ENCODE results near the gene NENF.

GRCh38 chr1:212470059-212470458 is 37.3 kb downstream of the NENF start:
- no peak for TF ChIP-seq SP1 (IDR thresholded peaks at IDR 0.05)
- TF ChIP-seq PKNOX1 (IDR thresholded peaks at IDR 0.05), result no peak
- no peak for TF ChIP-seq HDGF (IDR thresholded peaks at IDR 0.05; ENCODE audit: borderline replicate concordance)
- no peak for TF ChIP-seq NFRKB (IDR thresholded peaks at IDR 0.05)
- no peak for TF ChIP-seq FOXK2 (IDR thresholded peaks at IDR 0.05)
- TF ChIP-seq TARDBP (IDR thresholded peaks at IDR 0.05), result no peak
- TF ChIP-seq ZNF384 (IDR thresholded peaks at IDR 0.05), result no peak
- no peak for TF ChIP-seq FOXA1 (IDR thresholded peaks at IDR 0.05)
- no peak for TF ChIP-seq ELF4 (IDR thresholded peaks at IDR 0.05)
- no peak for TF ChIP-seq SUZ12 (IDR thresholded peaks at IDR 0.05)
- no peak for TF ChIP-seq BHLHE40 (IDR thresholded peaks at IDR 0.05; ENCODE audit: borderline replicate concordance)
- no peak for TF ChIP-seq L3MBTL2 (conservative IDR thresholded peaks at IDR 0.05)
- no peak for TF ChIP-seq FOXM1 (IDR thresholded peaks at IDR 0.05; ENCODE audit: borderline replicate concordance)

All from HEK293T (cell line).